Renal pelvis (tissue), 4 donors: ENCODE results near the gene AUTS2. TPM values are rescaled to one million over a fixed set of nuclear protein-coding genes. Genes with fewer than 3 reads are reported as not detected.
A peak's percentile ranks its signal among the peaks of the same experiment; 100 is the strongest.

Source experiments
- DNase-seq: peaks from one replicate; pipeline ENCODE4 v3.0.0-alpha.2; 2013
- polyA plus RNA-seq, 3 donors: library from polyadenylated mRNA; unstranded; fragments of 120-200 nt; gene quantifications; one replicate each; pipeline ENCODE4 v1.2.1, GENCODE V29; 2013; ENCODE audit not compliant: insufficient read length in 3 of 3

Gene AUTS2
- polyA plus RNA-seq, 3 donors: 85.8 to 114 (median 86.6) TPM

DNA sequence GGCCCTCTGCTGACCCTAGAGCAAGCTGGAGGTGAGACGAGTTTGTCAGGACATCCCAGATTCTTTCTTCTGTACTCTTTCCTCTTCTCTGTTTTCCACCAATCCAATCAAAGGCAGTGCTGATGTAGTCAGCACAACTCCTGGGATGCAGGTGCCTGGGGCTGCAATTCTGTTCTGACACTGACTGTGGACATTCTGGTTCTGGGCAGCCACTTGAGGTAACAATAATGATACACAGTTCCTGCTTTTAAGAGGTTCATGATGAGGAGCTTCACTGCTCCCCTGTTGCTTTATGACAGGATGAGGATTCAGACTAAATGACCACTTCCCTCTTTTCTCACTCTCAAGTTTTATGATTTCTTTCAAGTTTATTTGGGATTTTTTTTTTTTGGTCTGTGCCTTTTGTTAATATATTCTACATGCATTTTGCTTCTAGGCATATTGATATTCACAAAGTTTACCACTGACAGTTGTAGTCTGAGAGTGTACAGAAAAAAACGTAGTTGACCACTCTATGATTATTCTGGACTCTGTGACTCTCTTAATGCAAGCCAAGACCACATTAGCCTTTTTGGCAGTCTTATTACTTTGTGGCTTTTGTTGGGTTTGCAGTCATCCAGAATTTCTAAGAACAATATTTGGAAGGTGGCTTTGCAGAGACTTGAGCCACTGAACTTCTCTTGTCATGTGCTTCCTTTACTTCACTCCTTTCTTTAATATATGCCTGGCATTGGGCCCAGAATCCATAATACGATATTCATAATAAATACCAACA lies 247.6 kb downstream of the AUTS2 start:
- DNase-seq: no peak

DNA sequence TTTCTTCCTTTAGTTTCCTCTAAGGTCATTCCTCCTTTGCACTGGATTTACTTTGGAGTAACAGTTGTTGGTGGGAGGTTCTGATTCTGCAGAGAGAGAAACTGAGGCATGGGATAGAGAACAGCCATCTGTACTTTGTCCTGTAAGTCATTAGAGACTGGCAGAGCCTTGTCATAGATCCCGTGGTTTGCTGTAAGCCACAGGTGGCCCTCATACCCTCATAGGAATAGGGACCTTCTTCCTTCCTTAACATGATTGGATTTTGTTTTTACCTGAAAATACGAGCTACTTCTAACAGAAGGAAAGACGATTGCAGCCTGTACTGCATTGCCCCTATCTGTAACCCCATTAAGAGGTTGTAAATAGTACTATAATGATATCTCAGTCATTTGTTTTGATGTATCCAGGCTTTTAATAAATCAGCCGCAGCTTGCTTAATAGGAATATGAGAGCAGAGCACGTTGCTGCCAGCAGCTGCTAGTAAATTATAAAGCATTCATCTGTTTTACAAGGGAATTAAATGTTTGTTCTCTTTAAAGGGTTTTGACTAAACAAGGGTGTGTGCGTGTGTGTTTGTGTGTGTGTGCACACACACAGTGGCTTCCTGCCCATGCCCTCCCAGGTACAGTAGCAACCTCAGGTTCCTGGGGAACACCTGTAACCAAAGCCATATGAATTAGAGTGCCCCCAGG lies 249.8 kb downstream of the AUTS2 start:
- peak; percentile 15 for DNase-seq

DNA sequence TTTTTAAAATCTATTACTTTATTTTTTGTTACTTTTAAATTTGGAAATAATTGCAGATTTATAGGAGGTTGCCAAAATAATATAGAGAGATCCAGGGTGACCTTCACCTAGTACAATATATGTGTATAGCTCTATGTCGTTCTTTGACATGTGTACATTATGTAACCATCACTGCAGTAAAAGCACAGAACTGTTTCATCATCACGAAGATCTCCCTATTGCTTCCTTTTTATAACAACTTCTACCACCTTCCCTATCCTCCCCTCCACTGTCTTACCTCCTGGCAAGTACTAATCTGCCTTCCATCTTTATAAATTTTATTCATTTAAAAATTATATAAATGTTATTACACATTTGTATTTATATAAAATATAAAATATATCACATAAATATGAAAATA lies 251.0 kb downstream of the AUTS2 start:
- no peak for DNase-seq

DNA sequence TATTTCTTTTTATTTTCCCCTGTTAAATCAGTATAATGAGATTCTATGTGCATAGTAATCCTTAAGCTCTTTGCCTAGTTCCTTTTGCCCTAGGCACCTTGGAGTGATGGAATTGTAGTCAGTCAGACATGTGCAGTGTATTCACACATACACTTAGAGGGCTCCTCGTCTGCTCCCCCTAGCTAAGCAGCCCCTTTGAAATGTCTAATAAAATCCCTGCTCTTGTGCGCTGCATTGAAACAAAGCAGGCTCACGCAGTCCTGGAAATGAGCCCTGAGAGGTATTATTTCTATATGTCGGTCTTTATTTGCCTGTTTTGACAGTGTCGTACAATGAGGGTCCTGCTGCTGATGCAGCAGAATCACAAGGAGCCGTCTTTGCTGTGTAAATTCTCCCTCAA lies 258.7 kb downstream of the AUTS2 start:
- no peak for DNase-seq

DNA sequence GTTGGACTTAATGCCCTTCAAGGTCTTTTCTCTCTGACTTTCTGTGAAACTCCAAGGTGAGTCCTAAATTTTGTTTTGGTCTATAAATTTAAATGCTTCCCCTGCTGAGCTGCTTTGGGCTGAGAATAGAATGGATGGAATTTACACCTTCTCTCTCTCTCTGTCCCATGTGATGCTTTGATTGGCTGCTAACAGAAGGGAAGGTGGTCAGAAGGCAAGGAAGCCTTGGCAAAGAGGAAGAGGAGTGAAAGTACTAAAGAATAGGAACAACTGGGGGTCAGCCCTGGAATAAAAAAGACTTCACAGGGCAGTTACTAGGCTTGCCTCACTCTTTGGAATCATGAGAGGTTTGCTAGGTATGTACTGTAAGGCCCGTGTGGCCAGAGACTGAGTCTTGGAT lies 260.2 kb downstream of the AUTS2 start:
- DNase-seq: no peak

DNA sequence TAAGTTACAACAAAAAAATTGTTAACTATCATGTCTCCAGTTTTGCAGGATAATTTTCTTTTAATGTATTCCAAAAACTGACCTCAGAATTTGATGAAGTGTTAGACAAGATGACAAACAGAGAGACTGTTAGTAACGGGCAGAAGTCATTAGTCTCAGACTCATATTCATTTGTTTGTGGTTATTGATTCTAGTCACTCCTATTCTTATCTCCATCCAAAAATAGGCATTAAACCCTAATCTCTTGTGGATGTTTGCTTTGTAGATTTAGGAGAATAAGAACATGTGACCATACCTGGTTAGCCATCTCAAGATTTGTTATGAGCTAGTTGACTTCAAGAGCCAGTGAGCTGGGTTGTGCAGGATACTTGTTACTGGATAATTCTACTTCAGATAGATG lies 261.1 kb downstream of the AUTS2 start:
- DNase-seq: no peak

DNA sequence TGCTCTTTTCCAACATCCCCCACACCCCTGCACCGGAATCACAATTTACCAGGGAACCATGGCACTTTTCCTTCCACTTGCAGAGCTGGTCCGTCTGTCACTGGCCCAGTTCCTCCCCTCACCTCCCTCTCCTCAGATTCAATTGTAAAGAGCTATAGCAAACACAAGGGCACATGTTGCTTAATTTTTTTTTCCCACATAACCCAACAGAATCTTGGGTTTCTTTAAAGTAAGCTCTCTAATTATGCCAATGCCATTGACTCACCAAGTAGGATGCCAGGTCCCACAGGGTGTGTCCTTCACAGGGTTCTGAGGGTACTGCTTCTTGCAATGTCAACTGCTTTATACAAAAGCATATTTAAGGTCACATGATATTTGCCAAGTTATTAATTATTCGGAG lies 262.2 kb downstream of the AUTS2 start:
- DNase-seq: no peak

DNA sequence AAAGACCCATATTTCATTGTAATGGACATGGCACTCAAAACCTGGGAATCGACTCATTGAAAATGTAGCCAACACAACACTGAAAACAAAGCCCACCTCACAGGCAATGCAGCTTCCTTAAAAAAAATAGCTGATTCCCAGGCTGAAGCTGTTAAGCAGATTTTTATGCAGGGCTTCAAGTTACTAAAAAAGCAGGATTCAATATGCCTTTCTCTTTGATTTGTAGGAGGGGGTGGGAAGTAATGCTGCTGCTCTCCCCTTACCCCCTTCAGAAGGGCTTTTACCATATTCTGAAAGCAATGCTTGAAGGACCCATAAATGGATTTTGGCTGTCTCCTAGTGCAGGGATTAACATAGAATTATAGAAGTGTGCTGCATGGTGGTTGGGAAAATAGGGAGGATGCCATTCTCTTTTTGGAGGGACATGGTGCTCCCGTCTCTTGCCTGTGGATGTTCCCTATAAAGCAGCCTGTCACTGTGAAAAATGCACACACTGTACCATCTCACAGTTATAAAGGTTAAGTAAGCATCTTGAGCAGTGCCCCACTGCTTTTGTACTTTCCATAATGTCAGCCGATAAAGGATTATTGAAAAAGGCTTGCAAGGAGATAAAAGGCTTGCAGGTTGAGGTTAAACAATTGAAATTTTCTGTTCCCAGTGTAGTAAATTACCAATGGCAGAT lies 262.8 kb downstream of the AUTS2 start:
- peak; percentile 55 for DNase-seq

DNA sequence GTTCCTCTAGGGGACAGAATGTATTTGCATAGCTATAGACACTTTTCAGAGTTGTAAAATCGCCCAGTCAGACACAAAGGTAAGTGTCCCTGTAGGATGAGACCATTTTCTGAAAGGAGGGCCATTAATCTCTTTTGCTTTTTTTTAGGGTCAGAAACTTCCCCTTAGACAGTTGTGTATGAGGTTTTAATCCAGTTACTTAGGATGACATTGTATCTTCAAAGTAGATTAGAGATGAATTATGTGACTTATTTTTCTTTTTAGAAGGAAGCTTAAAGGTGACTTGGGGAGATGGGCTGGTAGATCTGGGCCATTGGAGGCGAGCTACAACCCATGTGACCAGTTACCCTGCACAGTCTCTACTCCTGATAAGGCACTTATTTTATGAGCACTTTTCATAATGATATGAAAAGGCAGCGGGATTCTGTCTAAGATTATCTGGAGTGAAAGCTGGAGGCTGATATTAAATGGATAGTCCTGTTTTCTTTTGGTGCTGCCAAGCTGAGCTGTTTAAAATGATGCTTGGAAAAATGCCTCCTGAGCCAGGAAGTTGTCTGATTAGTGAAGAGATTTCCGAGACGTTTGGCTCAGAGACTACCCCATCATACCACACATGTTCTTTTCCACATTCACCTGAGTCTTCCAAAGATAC lies 264.3 kb downstream of the AUTS2 start:
- no peak for DNase-seq

DNA sequence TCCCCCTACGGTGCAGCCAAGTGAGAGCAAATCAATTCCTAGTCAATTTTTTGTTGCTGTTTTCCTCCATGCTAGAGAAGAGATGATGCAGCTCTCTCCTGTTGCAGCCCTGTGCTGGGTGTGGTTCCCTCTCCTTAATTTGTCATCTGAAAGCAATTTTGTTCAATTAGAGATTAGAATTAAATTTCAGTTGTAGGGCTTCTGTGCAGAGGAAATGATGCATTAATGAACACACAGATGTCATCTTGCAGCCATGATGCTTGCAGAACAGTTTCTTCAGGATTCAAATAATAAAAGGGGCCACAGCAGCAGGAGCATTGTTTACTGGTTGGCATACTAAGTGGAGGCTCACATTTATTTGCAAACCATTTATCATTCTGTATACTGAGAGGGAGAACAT lies 266.0 kb downstream of the AUTS2 start:
- DNase-seq: no peak

DNA sequence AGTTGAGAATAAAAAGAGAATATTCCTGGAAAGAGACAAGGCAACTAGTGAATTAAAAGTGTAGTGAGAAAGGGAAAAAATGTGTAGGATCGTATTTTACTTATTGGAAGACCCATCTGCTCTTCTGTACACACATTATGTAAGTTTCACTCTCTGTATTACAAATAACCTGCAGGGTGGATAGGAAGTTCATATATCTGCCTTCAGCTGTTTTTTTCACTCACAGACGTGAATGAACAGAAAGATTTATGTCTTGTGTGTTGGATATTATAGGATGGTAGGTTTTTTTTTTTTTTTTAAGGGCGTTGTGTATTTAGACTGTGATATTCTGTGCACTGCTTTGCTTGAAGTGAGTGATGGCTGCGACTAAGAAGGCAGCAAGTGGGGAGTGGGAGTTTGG lies 266.5 kb downstream of the AUTS2 start:
- DNase-seq: no peak

DNA sequence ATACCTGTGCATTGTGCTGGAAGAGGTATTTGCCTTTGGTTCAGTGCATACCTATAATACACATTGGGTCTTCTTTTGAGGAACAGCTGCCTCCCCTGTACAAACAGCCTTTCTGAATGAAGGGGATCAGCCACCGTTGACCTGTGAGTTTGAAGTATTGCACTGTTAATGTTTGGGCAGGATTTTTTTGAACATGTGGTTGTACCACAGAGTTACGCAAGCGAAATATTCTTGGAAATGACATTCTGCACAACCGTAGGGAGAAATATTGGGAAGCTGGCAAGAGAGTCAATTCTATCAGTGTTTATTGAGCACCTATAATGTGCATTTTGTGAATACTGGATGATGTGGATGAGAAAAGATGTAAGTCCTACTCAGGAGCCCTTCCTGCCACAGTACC lies 270.6 kb downstream of the AUTS2 start:
- DNase-seq: no peak

DNA sequence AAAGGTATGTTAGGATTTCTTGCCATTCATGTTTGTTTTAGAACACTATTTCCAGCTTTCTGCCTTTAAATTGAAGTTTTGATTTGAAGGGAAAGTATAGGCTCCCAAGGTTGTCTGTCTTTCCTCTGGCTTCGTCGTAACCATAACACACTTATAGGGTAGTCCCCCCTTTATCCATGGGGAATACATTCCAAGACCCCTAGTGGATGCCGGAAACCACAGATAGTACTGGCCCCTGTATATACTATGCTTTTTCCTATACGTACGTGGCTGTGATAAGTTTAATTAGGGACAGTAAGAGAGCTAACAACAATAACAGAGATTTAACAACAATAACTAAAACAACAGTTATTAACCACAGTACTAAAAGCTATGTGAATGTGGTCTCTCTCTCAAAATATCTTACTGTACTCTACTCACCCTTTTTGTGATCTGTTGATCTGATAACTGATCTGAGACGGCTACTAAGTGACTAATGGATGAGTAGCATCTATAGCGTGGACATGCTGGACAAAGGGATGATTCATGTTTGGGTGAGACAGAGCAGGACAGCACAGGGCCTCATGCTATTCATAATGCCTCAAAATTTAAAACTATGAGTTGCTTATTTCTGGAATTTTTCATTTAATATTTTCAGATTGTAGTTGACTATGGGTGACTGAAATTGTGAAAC lies 273.1 kb downstream of the AUTS2 start:
- no peak for DNase-seq

DNA sequence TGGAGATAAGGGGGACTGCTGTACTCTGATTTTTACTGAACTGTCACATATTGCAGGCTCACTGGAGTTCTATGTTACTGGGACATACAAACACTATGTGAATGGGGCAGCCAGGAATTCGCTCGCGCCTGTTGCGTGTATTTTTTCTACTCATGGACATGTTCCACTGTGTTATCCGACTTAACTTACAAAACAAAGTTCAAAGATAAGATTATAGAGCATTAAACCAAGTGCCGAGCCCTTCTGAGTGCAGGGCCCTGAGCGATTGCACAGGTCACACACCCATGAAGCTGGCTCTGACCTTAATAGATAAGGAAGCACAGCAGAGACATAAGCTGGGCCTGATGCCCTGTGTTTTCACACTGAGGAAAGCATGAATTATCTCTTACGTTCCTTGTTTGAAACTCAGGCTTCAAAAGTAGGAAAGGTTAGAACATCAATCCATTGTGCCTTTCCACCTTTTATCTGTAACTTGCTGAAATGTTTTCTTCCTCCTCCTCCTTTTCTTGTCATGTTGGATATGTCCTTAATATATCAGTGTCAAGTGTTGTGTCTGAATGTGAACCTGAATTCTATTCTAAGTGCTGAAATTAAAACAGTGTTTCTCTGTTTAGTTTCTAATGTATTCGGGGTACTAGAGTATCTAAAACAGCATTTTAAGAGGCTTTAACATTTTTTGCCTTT lies 273.8 kb downstream of the AUTS2 start:
- no peak for DNase-seq

DNA sequence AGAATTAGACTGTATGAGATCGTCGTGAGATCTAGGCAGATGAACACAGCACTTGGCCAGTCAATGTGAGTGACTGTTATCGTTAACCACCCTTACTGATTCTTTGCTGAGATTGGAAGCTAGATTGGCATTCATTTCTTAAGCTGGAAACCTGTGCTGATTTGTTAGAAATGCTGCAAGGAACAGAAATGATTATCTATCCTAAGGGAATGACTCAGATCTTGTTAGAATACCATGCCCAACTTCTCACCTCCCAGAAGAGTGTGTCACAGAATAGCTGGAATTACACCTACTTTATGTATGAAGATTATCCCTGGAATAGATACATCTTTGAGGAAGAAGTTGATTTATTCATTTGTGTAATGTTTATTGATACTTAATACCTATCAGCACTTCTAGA lies 275.2 kb downstream of the AUTS2 start:
- no peak for DNase-seq

DNA sequence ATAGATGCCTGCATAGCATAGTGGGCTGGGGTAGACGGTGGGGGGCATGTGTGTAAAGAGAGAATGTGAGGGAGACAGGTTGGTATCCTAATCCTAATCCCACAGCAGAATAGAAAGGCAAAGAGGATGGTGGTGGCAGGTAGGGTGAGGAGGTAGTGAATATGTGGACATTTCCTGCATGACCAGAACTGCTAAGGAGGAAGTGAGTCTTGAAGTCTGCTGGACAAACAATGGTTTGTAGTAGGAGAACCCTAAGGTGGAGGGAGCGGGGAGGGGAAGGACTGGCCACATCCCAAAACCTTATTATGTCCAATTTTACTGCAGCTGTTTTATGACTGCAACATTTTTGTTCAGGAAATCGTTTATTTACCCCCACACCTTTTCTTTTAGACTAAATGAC lies 279.7 kb downstream of the AUTS2 start:
- no peak for DNase-seq

DNA sequence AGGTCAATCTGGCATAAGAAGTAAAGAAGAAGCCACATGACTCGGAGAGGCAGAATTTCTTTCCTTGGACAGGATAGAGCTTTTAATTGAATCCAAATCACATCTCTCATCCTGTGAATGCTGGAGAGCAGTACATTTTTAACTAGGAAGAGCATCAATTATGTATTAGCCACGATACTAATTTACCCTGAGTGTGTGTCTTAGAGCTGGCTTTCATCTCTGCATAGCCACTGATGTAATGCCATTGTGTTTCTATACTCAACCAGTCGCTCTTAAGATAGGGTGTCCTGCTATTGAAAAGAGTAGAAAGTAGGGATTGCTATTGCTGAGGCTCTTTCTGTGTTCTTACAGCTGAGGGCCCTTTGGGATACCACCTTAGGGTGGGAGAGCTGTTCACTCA lies 280.3 kb downstream of the AUTS2 start:
- no peak for DNase-seq

DNA sequence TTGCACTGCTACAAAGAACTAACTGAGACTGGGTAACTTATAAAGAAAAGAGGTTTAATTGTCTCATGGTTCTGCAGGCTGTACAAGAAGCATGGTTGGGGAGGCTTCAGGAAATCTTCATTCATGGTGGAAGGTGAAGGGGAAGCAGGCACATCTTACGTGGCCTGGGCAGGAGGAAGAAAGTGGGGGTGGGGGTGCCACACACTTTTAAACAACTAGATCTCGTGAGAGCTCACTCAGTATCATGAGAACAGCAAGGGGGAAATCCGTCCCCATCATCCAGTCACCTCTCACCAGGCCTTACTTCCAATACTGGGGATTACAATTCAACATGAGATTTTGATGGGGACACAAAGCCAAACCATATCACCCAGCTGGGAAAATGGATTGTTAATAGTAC lies 281.7 kb downstream of the AUTS2 start:
- no peak for DNase-seq

DNA sequence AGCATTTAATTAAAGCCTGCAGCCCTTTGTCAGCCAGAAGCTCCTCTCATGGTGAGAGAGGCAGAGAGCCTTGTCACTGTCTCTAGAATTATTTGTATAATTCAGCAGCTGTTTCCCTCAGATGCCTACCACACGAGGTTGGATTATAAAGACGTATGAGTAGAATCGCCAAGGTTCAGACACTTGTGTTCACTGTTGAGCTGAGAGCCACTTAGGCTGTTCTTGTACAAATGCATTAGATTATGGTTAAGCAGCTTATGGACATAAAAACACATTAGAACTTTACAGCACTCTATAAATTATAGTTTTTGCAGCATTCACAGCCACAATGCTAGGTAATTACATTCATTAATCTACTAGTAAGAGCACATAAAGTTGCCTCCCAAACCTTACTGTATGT lies 282.6 kb downstream of the AUTS2 start:
- DNase-seq: no peak

DNA sequence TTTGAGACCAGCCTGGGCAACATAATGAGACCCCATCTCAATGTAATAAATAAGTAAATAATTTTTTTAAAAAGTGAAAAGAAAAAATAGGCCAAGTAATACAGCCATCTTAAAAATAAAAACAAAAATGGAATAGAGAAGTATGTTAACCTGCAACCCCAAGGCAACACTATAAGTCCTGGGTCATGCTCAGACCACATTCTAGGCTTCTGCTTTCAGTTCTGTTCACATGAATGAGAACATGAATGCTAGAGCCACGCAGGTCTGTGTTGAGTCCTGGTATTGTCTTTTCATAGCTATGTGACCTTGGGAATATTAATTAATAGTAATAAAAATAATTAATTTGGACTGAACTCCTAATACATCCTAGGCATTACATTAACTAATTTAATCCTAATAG lies 284.0 kb downstream of the AUTS2 start:
- no peak for DNase-seq

DNA sequence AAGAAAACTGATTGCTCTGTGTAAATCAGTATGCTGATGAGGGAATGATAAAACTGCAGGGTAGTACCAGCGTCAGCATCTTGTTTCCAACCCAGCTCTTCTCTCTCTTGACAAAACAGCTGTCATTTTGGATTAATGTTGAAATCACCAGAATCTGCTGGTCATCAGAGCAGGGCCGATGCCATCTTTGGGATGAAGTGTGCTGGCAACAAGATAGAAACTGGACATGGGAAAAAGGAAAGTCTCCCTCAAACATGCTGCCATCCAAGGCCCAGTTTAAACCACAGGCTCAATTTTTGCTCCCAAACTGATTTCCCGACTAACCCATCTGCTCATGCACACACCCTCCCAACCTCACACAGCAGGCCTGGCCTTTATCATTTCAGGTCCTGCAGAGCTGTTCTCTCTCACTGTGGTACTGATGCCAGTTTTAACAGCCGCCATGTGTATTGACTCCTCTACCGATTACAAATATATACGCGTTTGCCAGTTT lies 285.2 kb downstream of the AUTS2 start:
- no peak for DNase-seq
